H9 (cell line): ENCODE data around the gene CROCC. TPM values are rescaled to one million over a fixed set of nuclear protein-coding genes. Genes with fewer than 3 reads are reported as not detected.
"Not testable (repeated sequence)": the region's sequence is repeated elsewhere in the genome, so short reads cannot be mapped to it uniquely, and the experiment has no call there.

ENCODE experiments used
- DNase-seq: peaks from one replicate; pipeline ENCODE4 v3.0.0-alpha.2; 2017
- H2AFZ ChIP-seq: one replicate; pipeline ENCODE4 v1.6.1; 2013; ENCODE audit warnings: mild to moderate bottlenecking, low read length, control low read depth, moderate library complexity
- H2AK5ac ChIP-seq: 2 replicates; pipeline ENCODE4 v1.6.1; 2013; ENCODE audit warnings: low read length, control low read depth, mixed read lengths; ENCODE audit not compliant: insufficient read length
- H2BK120ac ChIP-seq: one replicate; pipeline ENCODE4 v1.6.1; 2013; ENCODE audit warnings: low read depth, mild to moderate bottlenecking, low read length, control low read depth, inconsistent platforms; ENCODE audit not compliant: poor library complexity, severe bottlenecking
- H2BK12ac ChIP-seq: 2 replicates; pipeline ENCODE4 v1.6.1; 2013; ENCODE audit warnings: low read length, control low read depth, mixed read lengths, low read depth; ENCODE audit not compliant: insufficient read length
- H2BK15ac ChIP-seq: 2 replicates; pipeline ENCODE4 v1.6.1; 2013; ENCODE audit warnings: low read depth, low read length, control low read depth
- H2BK20ac ChIP-seq: one replicate; pipeline ENCODE4 v1.6.1; 2013; ENCODE audit warnings: low read depth, mild to moderate bottlenecking, low read length, control low read depth, inconsistent platforms; ENCODE audit not compliant: poor library complexity, severe bottlenecking
- H2BK5ac ChIP-seq: 2 replicates; pipeline ENCODE4 v1.6.1; 2013; ENCODE audit warnings: low read length, control low read depth, mixed read lengths; ENCODE audit not compliant: insufficient read length
- H3K14ac ChIP-seq: 2 replicates; pipeline ENCODE4 v1.6.1; 2013; ENCODE audit warnings: low read length, control low read depth; ENCODE audit not compliant: insufficient read depth
- H3K18ac ChIP-seq: 2 replicates; pipeline ENCODE4 v1.6.1; 2013; ENCODE audit warnings: low read depth, mild to moderate bottlenecking, mixed read lengths, low read length, control low read depth; ENCODE audit not compliant: insufficient read length
- H3K23ac ChIP-seq: 2 replicates; pipeline ENCODE4 v1.6.1; 2013; ENCODE audit warnings: low read length, control low read depth, mixed read lengths, low read depth; ENCODE audit not compliant: insufficient read length
- H3K23me2 ChIP-seq: 2 replicates; pipeline ENCODE4 v1.6.1; 2013; ENCODE audit warnings: low read depth, mild to moderate bottlenecking, mixed read lengths, low read length, control low read depth; ENCODE audit not compliant: insufficient read length, poor library complexity, severe bottlenecking
- H3K27ac ChIP-seq: 2 replicates; pipeline ENCODE4 v1.5.1; 2013; ENCODE audit warnings: low read length, control low read depth, mixed read lengths, low read depth; ENCODE audit not compliant: insufficient read length
- H3K27me3 ChIP-seq: 2 replicates; pipeline ENCODE4 v1.6.1; 2013; ENCODE audit warnings: low read length, control low read depth, inconsistent platforms; ENCODE audit not compliant: insufficient read depth
- H3K4ac ChIP-seq: 2 replicates; pipeline ENCODE4 v1.6.1; 2013; ENCODE audit warnings: low read depth, mild to moderate bottlenecking, control low read depth, inconsistent platforms, low read length, moderate library complexity
- H3K4me1 ChIP-seq: 2 replicates; pipeline ENCODE4 v1.6.1; 2013; ENCODE audit warnings: low read length, control low read depth, inconsistent platforms; ENCODE audit not compliant: insufficient read depth
- H3K4me2 ChIP-seq: 2 replicates; pipeline ENCODE4 v1.6.1; 2013; ENCODE audit warnings: low read length, control low read depth, mixed read lengths; ENCODE audit not compliant: insufficient read length, insufficient read depth
- H3K56ac ChIP-seq: 2 replicates; pipeline ENCODE4 v1.6.1; 2013; ENCODE audit warnings: low read depth, mild to moderate bottlenecking, mixed read lengths, low read length, control low read depth; ENCODE audit not compliant: insufficient read length
- H3K79me1 ChIP-seq: 2 replicates; pipeline ENCODE4 v1.6.1; 2013; ENCODE audit warnings: low read depth, mild to moderate bottlenecking, moderate library complexity, low read length, control low read depth, inconsistent platforms; ENCODE audit not compliant: insufficient read depth, poor library complexity, severe bottlenecking
- H3K79me2 ChIP-seq: 2 replicates; pipeline ENCODE4 v1.6.1; 2013; ENCODE audit warnings: low read length, control low read depth, inconsistent platforms; ENCODE audit not compliant: insufficient read depth
- H3K9ac ChIP-seq: 2 replicates; pipeline ENCODE4 v1.6.1; 2013; ENCODE audit warnings: low read length, control low read depth, mixed read lengths; ENCODE audit not compliant: insufficient read length; ENCODE audit errors: extremely low read depth
- H3K9me3 ChIP-seq: one replicate; pipeline ENCODE4 v1.6.1; 2013; ENCODE audit warnings: low read depth, low read length, inconsistent platforms; ENCODE audit not compliant: control insufficient read depth
- H3T11ph ChIP-seq: one replicate; pipeline ENCODE4 v1.6.1; 2013; ENCODE audit warnings: mild to moderate bottlenecking, low read length, control low read depth, inconsistent platforms
- H4K20me1 ChIP-seq: one replicate; pipeline ENCODE4 v1.6.1; 2013; ENCODE audit not compliant: control insufficient read depth, insufficient read length, insufficient read depth
- H4K5ac ChIP-seq: 2 replicates; pipeline ENCODE4 v1.6.1; 2013; ENCODE audit warnings: low read depth, mild to moderate bottlenecking, mixed read lengths, low read length, control low read depth; ENCODE audit not compliant: insufficient read length
- H4K8ac ChIP-seq: replicated peaks from 2 replicates; pipeline ENCODE4 v1.6.1; 2013; ENCODE audit warnings: low read length, control low read depth, mixed read lengths, low read depth; ENCODE audit not compliant: insufficient read length
- H4K91ac ChIP-seq: 2 replicates; pipeline ENCODE4 v1.6.1; 2013; ENCODE audit warnings: low read depth, mild to moderate bottlenecking, moderate library complexity, mixed read lengths, low read length, control low read depth; ENCODE audit not compliant: insufficient read length
- H3K27ac Mint-ChIP-seq, 3 experiments: 2 replicates in 2 of 3; 3 replicates in 1 of 3; pipeline ENCODE4 v1.8.0; 2020 to 2021; ENCODE audit warnings: mixed read lengths in 3 of 3, mild to moderate bottlenecking in 1 of 3, moderate library complexity in 1 of 3
- H3K27me3 Mint-ChIP-seq: 2 replicates; pipeline ENCODE4 v1.8.0; 2021; ENCODE audit warnings: low read depth, mild to moderate bottlenecking, moderate library complexity, mixed read lengths
- H3K36me3 Mint-ChIP-seq, 3 experiments: 2 replicates in 2 of 3; 3 replicates in 1 of 3; pipeline ENCODE4 v1.8.0; 2020 to 2021; ENCODE audit warnings: low read depth in 3 of 3, mixed read lengths in 3 of 3; ENCODE audit not compliant: insufficient read depth in 1 of 3
- H3K4me1 Mint-ChIP-seq, 2 experiments: 2 replicates each; pipeline ENCODE4 v1.8.0; 2020; ENCODE audit warnings: mixed read lengths in 2 of 2
- H3K4me3 Mint-ChIP-seq, 2 experiments: 2 replicates in 1 of 2; 3 replicates in 1 of 2; pipeline ENCODE4 v1.8.0; 2020 to 2021; ENCODE audit warnings: mild to moderate bottlenecking in 2 of 2, mixed read lengths in 2 of 2, moderate library complexity in 1 of 2
- H3K9me3 Mint-ChIP-seq, 2 experiments: 2 replicates in 1 of 2; 3 replicates in 1 of 2; pipeline ENCODE4 v1.8.0; 2020; ENCODE audit warnings: mild to moderate bottlenecking in 2 of 2, mixed read lengths in 2 of 2, moderate library complexity in 1 of 2
- WGBS: extraction: QIAGEN DNeasy Blood & Tissue Kit; methylation state at CpG from one replicate; pipeline ENCODE4 v1.1.7; 2013; ENCODE audit warnings: missing lambda C conversion rate, low lambda C conversion rate, mixed read lengths; ENCODE audit not compliant: insufficient read length; ENCODE audit errors: extremely low coverage; 5-methylcytosine and 5-hydroxymethylcytosine counted together
- total RNA-seq: library from RNA; stranded (reverse); gene quantifications from 2 replicates; pipeline ENCODE4 v1.2.1, GENCODE V29; 2021
- TF ChIP-seq, protein P1 (sequence below): fragments of 200-600 bp; sonication (generic); conservative IDR thresholded peaks from 3 replicates; pipeline ENCODE4 v1.8.0; 2021; ENCODE audit warnings: antibody characterized with exemption, mild to moderate bottlenecking

The CROCC gene
- total RNA-seq, 1 experiment from 2014 or later: 40.7 TPM

- Histone ChIP-seq H2BK15ac (no peak overlapping the region), H4K20me1 (no peaks in the 10 kb centered on the region), H3K56ac (no peak overlapping the region), H3K27me3 (no peaks in the 10 kb centered on the region), H3K18ac (no peak overlapping the region), H3K9ac (no peak overlapping the region), H2AFZ (no peak overlapping the region), H4K8ac (no peak overlapping the region), H3T11ph (no peak overlapping the region), H3K4ac (no peak overlapping the region), H3K14ac (no peak overlapping the region), H2BK5ac (no peak overlapping the region), H2AK5ac (no peak overlapping the region), H4K91ac (no peak overlapping the region), H3K79me2 (no peaks in the 10 kb centered on the region), H3K4me1 (no peaks in the 10 kb centered on the region), H2BK20ac (no peak overlapping the region), H2BK120ac (no peak overlapping the region), H2BK12ac (no peak overlapping the region), H4K5ac (no peak overlapping the region), H3K23ac (no peak overlapping the region), H3K27ac (no peak overlapping the region), H3K23me2 (no peaks in the 10 kb centered on the region), H3K4me2 (no peak overlapping the region), H3K79me1 (no peaks in the 10 kb centered on the region), H3K9me3 (no peaks in the 10 kb centered on the region)
- Mint-ChIP-seq H3K27ac (no peak overlapping the region), H3K27me3 (peaks cover 18% of the 10 kb centered on the region), H3K9me3 (no peaks in the 10 kb centered on the region), H3K36me3 (no peaks in the 10 kb centered on the region), H3K4me1 (peaks cover 12 to 13% of the 10 kb centered on the region in 2 experiments), H3K4me3 (no peak overlapping the region)
- DNase-seq: no peak
- TF ChIP-seq, protein P1, sequence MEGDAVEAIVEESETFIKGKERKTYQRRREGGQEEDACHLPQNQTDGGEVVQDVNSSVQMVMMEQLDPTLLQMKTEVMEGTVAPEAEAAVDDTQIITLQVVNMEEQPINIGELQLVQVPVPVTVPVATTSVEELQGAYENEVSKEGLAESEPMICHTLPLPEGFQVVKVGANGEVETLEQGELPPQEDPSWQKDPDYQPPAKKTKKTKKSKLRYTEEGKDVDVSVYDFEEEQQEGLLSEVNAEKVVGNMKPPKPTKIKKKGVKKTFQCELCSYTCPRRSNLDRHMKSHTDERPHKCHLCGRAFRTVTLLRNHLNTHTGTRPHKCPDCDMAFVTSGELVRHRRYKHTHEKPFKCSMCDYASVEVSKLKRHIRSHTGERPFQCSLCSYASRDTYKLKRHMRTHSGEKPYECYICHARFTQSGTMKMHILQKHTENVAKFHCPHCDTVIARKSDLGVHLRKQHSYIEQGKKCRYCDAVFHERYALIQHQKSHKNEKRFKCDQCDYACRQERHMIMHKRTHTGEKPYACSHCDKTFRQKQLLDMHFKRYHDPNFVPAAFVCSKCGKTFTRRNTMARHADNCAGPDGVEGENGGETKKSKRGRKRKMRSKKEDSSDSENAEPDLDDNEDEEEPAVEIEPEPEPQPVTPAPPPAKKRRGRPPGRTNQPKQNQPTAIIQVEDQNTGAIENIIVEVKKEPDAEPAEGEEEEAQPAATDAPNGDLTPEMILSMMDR: no peak
- WGBS: no CpG with 5 or more reads among the region's 4 CpGs
Measured at GRCh38 chr1:16882986-16883385, 38.7 kb upstream of the CROCC start.

- H3K4ac ChIP-seq, H3K9me3 ChIP-seq, H4K20me1 ChIP-seq, H3K27ac ChIP-seq, H4K91ac ChIP-seq, H3K4me3 Mint-ChIP-seq, H3K79me2 ChIP-seq, H3K4me1 ChIP-seq, H2BK12ac ChIP-seq, H3K27me3 ChIP-seq, H2BK20ac ChIP-seq, H2BK15ac ChIP-seq, H3K56ac ChIP-seq, H3K23me2 ChIP-seq, H3K79me1 ChIP-seq, H2AFZ ChIP-seq, H2BK5ac ChIP-seq, H3K27ac Mint-ChIP-seq, H2AK5ac ChIP-seq, H2BK120ac ChIP-seq, DNase-seq, H3K4me2 ChIP-seq, H3K18ac ChIP-seq, H3T11ph ChIP-seq, H3K36me3 Mint-ChIP-seq, H4K5ac ChIP-seq, H3K23ac ChIP-seq, H3K9ac ChIP-seq, H3K14ac ChIP-seq, H4K8ac ChIP-seq, H3K9me3 Mint-ChIP-seq: not testable (repeated sequence)
- peaks cover 15 to 18% of the 10 kb centered on the region in 2 experiments for H3K4me1 Mint-ChIP-seq
- H3K27me3 Mint-ChIP-seq: peaks cover 15% of the 10 kb centered on the region
- no CpG with 5 or more reads among the region's 5 CpGs for WGBS
Measured at GRCh38 chr1:16884487-16884886, 37.2 kb upstream of the CROCC start.
